Measurements from ENCODE around the gene COQ2.
"Not testable (repeated sequence)": the region's sequence is repeated elsewhere in the genome, so short reads cannot be mapped to it uniquely, and the experiment has no call there.

The COQ2 gene

DNA sequence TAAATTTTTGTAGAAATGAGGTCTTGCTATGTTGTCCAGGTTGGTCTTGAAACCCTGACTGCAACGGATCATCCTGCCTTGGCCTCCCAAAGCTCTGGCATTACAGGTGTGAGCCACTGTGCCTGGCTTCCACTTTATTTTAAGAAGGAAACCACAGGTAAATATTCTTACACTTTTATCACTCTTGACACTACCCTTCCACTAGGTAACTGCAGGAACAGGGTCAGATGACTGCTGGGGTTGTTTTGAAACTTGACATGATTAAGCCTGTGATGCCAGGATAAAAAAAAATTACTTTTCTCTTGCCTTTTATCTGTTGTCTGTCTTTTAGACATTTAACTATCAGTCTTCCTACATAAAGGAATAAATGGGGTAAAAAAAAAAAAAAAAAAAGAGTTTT lies 43.5 kb downstream of the COQ2 start:
- ATAC-seq (ENCODE audit: low read depth) (no peak), DNase-seq (ENCODE audit: low spot score) (no peak)
- Histone ChIP-seq H3K36me3 (ENCODE audit: low read depth) (no peaks in the 10 kb centered on the region), H3K27me3 (ENCODE audit: insufficient read depth, poor library complexity, severe bottlenecking) (no peaks in the 10 kb centered on the region), H3K4me3 (ENCODE audit: severe bottlenecking) (no peak overlapping the region), H3K9me3 (ENCODE audit: severe bottlenecking) (no peaks in the 10 kb centered on the region), H3K27ac (ENCODE audit: poor library complexity, severe bottlenecking) (no peak overlapping the region), H3K4me1 (ENCODE audit: insufficient read depth, poor library complexity, severe bottlenecking) (no peaks in the 10 kb centered on the region)
- TF ChIP-seq, protein P1, sequence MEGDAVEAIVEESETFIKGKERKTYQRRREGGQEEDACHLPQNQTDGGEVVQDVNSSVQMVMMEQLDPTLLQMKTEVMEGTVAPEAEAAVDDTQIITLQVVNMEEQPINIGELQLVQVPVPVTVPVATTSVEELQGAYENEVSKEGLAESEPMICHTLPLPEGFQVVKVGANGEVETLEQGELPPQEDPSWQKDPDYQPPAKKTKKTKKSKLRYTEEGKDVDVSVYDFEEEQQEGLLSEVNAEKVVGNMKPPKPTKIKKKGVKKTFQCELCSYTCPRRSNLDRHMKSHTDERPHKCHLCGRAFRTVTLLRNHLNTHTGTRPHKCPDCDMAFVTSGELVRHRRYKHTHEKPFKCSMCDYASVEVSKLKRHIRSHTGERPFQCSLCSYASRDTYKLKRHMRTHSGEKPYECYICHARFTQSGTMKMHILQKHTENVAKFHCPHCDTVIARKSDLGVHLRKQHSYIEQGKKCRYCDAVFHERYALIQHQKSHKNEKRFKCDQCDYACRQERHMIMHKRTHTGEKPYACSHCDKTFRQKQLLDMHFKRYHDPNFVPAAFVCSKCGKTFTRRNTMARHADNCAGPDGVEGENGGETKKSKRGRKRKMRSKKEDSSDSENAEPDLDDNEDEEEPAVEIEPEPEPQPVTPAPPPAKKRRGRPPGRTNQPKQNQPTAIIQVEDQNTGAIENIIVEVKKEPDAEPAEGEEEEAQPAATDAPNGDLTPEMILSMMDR (IDR thresholded peaks at IDR 0.05; ENCODE audit: poor library complexity, severe bottlenecking): no peak

DNA sequence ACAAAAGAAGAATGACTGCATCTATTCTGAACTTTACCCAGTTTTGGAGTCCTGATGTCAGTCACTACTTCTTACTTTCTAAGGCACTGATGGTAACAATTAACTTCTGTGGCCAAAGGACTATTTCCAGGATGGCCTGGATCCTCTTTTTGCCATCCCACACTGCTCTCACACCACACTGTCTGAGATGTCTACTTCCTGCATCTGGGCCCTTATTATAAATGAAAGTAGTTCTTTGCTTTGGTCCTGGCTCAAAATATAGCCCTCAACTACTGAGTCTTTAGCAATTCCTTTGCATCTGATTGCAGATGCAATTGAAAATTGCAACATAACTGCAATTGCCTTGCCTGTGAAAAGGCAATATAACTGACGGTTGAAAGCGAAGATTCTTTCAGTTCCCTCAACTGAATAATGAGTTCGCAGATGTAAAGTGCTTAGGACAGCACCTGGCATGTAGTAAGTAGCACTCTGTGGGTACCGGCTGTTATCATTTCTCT lies 44.2 kb downstream of the COQ2 start:
- Histone ChIP-seq H3K9me3 (ENCODE audit: severe bottlenecking) (no peaks in the 10 kb centered on the region), H3K4me3 (ENCODE audit: severe bottlenecking) (no peak overlapping the region), H3K27me3 (ENCODE audit: insufficient read depth, poor library complexity, severe bottlenecking) (no peaks in the 10 kb centered on the region), H3K27ac (ENCODE audit: poor library complexity, severe bottlenecking) (no peak overlapping the region), H3K4me1 (ENCODE audit: insufficient read depth, poor library complexity, severe bottlenecking) (no peaks in the 10 kb centered on the region), H3K36me3 (ENCODE audit: low read depth) (no peaks in the 10 kb centered on the region)
- DNase-seq (ENCODE audit: low spot score) (no peak), ATAC-seq (ENCODE audit: low read depth) (no peak)
- TF ChIP-seq, protein P1 (IDR thresholded peaks at IDR 0.05; ENCODE audit: poor library complexity, severe bottlenecking): no peak

DNA sequence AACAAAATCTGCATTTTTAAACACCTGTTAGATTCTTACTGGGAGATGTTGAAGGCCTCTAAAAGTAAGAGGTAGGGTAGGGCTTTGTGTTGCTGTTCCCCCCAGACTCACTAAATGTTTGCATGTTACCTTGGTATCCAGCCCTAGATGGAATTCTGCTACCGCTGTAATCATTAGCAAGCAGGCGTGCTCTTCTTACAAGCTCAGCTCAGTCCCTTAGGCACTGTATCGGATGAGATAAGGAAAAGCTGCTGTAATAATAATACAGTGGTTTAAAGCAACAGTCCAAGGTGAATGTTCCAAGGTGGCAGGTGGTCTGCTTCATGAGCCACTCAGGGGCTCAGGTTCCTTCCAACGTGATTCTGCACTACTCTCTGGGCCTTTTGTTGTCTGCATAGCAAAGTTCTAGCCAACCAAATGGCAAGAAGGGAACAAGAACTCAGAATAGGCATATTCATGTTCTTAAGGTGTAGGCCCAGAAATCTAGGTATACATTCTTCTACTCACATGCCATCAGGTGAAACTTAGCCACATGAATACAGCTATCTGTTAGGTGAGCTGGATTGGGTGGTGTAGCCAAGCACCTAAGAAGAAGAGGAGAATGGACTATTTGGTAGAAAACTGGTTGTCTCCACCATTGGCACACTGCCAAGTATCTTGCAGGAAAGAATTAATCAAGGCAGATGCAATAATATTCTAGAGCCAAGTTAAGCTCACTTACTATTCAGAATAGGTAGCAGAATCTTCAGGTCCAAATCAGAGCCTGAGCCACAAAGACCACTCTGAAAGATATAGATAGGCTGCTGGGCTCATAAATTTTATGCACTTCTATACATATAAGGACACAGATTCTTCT lies 46.0 kb downstream of the COQ2 start:
- H3K36me3 ChIP-seq (ENCODE audit: low read depth): no peaks in the 10 kb centered on the region
- no peaks in the 10 kb centered on the region for H3K9me3 ChIP-seq (ENCODE audit: severe bottlenecking)
- H3K4me3 ChIP-seq (ENCODE audit: severe bottlenecking): no peak overlapping the region
- TF ChIP-seq, protein P1 (IDR thresholded peaks at IDR 0.05; ENCODE audit: poor library complexity, severe bottlenecking): no peak
- peaks cover 7% of the 10 kb centered on the region for H3K4me1 ChIP-seq (ENCODE audit: insufficient read depth, poor library complexity, severe bottlenecking)
- DNase-seq (ENCODE audit: low spot score): no peak
- ATAC-seq (ENCODE audit: low read depth): no peak
- H3K27me3 ChIP-seq (ENCODE audit: insufficient read depth, poor library complexity, severe bottlenecking): no peaks in the 10 kb centered on the region
- H3K27ac ChIP-seq (ENCODE audit: poor library complexity, severe bottlenecking): no peak overlapping the region

DNA sequence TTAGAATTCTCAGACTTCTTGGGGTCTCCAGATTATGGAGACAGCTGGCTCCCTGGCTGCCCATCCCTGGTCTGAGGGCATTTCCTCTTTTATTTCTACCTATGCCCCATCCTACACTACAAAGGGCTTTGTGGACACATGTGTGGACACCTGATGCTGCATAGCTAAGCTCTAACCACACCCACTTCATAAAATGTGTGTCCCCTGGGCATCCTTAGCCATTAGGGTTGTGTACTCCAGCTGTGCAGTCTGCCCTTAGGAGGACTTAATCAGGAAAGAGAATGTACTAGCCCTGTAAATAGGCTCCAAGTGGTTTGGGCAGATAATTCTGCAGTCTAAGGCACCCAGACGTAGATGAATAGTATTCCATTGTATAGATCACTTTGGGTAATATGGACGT lies 47.0 kb downstream of the COQ2 start:
- ATAC-seq (ENCODE audit: low read depth) (no peak), DNase-seq (ENCODE audit: low spot score) (no peak)
- TF ChIP-seq, protein P1 (IDR thresholded peaks at IDR 0.05; ENCODE audit: poor library complexity, severe bottlenecking): no peak
- Histone ChIP-seq H3K9me3 (ENCODE audit: severe bottlenecking) (no peaks in the 10 kb centered on the region), H3K27me3 (ENCODE audit: insufficient read depth, poor library complexity, severe bottlenecking) (no peaks in the 10 kb centered on the region), H3K36me3 (ENCODE audit: low read depth) (no peaks in the 10 kb centered on the region), H3K27ac (ENCODE audit: poor library complexity, severe bottlenecking) (no peak overlapping the region), H3K4me3 (ENCODE audit: severe bottlenecking) (no peak overlapping the region), H3K4me1 (ENCODE audit: insufficient read depth, poor library complexity, severe bottlenecking) (peaks cover 7% of the 10 kb centered on the region)

DNA sequence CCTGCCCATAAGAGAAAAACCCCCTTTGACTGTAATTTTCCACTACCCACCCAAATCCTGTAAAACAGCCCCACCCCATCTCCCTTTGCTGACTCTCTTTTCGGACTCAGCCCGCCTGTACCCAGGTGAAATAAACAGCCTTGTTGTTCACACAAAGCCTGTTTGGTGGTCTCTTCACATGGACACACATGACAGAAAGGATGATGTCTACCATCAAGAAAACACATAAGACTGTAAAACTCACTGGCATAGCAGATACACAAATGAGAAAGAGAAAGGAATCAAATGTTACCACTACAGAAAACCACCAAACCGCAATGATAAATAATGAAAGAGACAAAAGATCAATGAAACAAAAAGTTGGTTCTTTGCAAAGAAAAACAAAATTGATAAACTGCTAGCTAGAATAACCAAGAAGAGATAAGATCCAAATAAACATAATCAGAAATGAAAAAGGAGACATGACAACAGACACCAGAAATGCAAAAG lies 48.9 kb downstream of the COQ2 start:
- not testable (repeated sequence) for ATAC-seq (ENCODE audit: low read depth); H3K27me3 ChIP-seq (ENCODE audit: insufficient read depth, poor library complexity, severe bottlenecking); H3K36me3 ChIP-seq (ENCODE audit: low read depth); H3K27ac ChIP-seq (ENCODE audit: poor library complexity, severe bottlenecking); DNase-seq (ENCODE audit: low spot score); H3K9me3 ChIP-seq (ENCODE audit: severe bottlenecking); H3K4me3 ChIP-seq (ENCODE audit: severe bottlenecking)
- peaks cover 14% of the 10 kb centered on the region for H3K4me1 ChIP-seq (ENCODE audit: insufficient read depth, poor library complexity, severe bottlenecking)
